Measurements from ENCODE around the gene ABHD6. TPM values are rescaled to one million over a fixed set of nuclear protein-coding genes. Genes with fewer than 3 reads are reported as not detected.
"Not testable (repeated sequence)": the region's sequence is repeated elsewhere in the genome, so short reads cannot be mapped to it uniquely, and the experiment has no call there.

ABHD6 gene
- total and polyA plus RNA-seq, 2 donors = 5.4 to 7.6 TPM

GRCh38 chr3:58273362-58273761 is 35.8 kb downstream of the ABHD6 start:
- not testable (repeated sequence) for H3K4me3 ChIP-seq (ENCODE audit: low read length in 2 of 2); H3K36me3 ChIP-seq (ENCODE audit: control insufficient read depth in 2 of 2, insufficient read depth in 2 of 2, low read length in 1 of 2); DNase-seq (ENCODE audit: low read depth in 6 of 9, low spot score in 9 of 9); H3K9me3 ChIP-seq (ENCODE audit: control insufficient read depth in 2 of 2, insufficient read depth in 1 of 2, low read length in 1 of 2); H3K4me1 ChIP-seq (ENCODE audit: control insufficient read depth in 2 of 2, insufficient read depth in 2 of 2, low read length in 2 of 2); H3K27me3 ChIP-seq (ENCODE audit: control insufficient read depth in 2 of 2, insufficient read depth in 1 of 2, low read length in 1 of 2); H3K27ac ChIP-seq (ENCODE audit: low read depth in 1 of 2, low read length in 1 of 2)
- 98% methylated on average over 3 of the region's 3 CpGs for WGBS

- Histone ChIP-seq H3K27ac (ENCODE audit: low read depth in 1 of 2, low read length in 1 of 2) (no peak overlapping the region), H3K36me3 (ENCODE audit: control insufficient read depth in 2 of 2, insufficient read depth in 2 of 2, low read length in 1 of 2) (peaks cover 0 to 3% of the 10 kb centered on the region in 2 donors), H3K27me3 (ENCODE audit: control insufficient read depth in 2 of 2, insufficient read depth in 1 of 2, low read length in 1 of 2) (no peaks in the 10 kb centered on the region), H3K4me1 (ENCODE audit: control insufficient read depth in 2 of 2, insufficient read depth in 2 of 2, low read length in 2 of 2) (no peaks in the 10 kb centered on the region), H3K4me3 (ENCODE audit: low read length in 2 of 2) (no peak overlapping the region), H3K9me3 (ENCODE audit: control insufficient read depth in 2 of 2, insufficient read depth in 1 of 2, low read length in 1 of 2) (no peaks in the 10 kb centered on the region)
- WGBS = 90% methylated on average over 3 of the region's 3 CpGs
- DNase-seq (ENCODE audit: low read depth in 6 of 9, low spot score in 9 of 9) = no peak
Observed at GRCh38 chr3:58274027-58274614, 36.5 kb downstream of the ABHD6 start.

GRCh38 chr3:58281069-58281468 is 43.5 kb downstream of the ABHD6 start:
- Histone ChIP-seq H3K4me1 (ENCODE audit: control insufficient read depth in 2 of 2, insufficient read depth in 2 of 2, low read length in 2 of 2) (no peaks in the 10 kb centered on the region), H3K36me3 (ENCODE audit: control insufficient read depth in 2 of 2, insufficient read depth in 2 of 2, low read length in 1 of 2) (peaks cover 0 to 2% of the 10 kb centered on the region in 2 donors), H3K4me3 (ENCODE audit: low read length in 2 of 2) (no peak overlapping the region), H3K27ac (ENCODE audit: low read depth in 1 of 2, low read length in 1 of 2) (no peak overlapping the region), H3K27me3 (ENCODE audit: control insufficient read depth in 2 of 2, insufficient read depth in 1 of 2, low read length in 1 of 2) (no peaks in the 10 kb centered on the region), H3K9me3 (ENCODE audit: control insufficient read depth in 2 of 2, insufficient read depth in 1 of 2, low read length in 1 of 2) (no peaks in the 10 kb centered on the region)
- 96% methylated on average over 7 of the region's 7 CpGs for WGBS
- no peak for DNase-seq (ENCODE audit: low read depth in 6 of 9, low spot score in 9 of 9)

- Histone ChIP-seq H3K4me3 (ENCODE audit: low read length in 2 of 2) (no peak overlapping the region), H3K27ac (ENCODE audit: low read depth in 1 of 2, low read length in 1 of 2) (no peak overlapping the region), H3K36me3 (ENCODE audit: control insufficient read depth in 2 of 2, insufficient read depth in 2 of 2, low read length in 1 of 2) (peaks cover 0 to 2% of the 10 kb centered on the region in 2 donors), H3K27me3 (ENCODE audit: control insufficient read depth in 2 of 2, insufficient read depth in 1 of 2, low read length in 1 of 2) (no peaks in the 10 kb centered on the region), H3K4me1 (ENCODE audit: control insufficient read depth in 2 of 2, insufficient read depth in 2 of 2, low read length in 2 of 2) (no peaks in the 10 kb centered on the region), H3K9me3 (ENCODE audit: control insufficient read depth in 2 of 2, insufficient read depth in 1 of 2, low read length in 1 of 2) (no peaks in the 10 kb centered on the region)
- WGBS = 96% methylated on average over 7 of the region's 7 CpGs
- no peak for DNase-seq (ENCODE audit: low read depth in 6 of 9, low spot score in 9 of 9)
Observed at GRCh38 chr3:58285334-58285733, 47.7 kb downstream of the ABHD6 start.

GRCh38 chr3:58287354-58287753 is 49.8 kb downstream of the ABHD6 start:
- 97% methylated on average over 6 of the region's 6 CpGs for WGBS
- no peaks in the 10 kb centered on the region for H3K9me3 ChIP-seq (ENCODE audit: control insufficient read depth in 2 of 2, insufficient read depth in 1 of 2, low read length in 1 of 2)
- DNase-seq (ENCODE audit: low read depth in 6 of 9, low spot score in 9 of 9) = no peak
- no peak overlapping the region for H3K4me3 ChIP-seq (ENCODE audit: low read length in 2 of 2)
- no peaks in the 10 kb centered on the region for H3K27me3 ChIP-seq (ENCODE audit: control insufficient read depth in 2 of 2, insufficient read depth in 1 of 2, low read length in 1 of 2)
- H3K4me1 ChIP-seq (ENCODE audit: control insufficient read depth in 2 of 2, insufficient read depth in 2 of 2, low read length in 2 of 2) = no peaks in the 10 kb centered on the region
- peaks cover 0 to 2% of the 10 kb centered on the region in 2 donors for H3K36me3 ChIP-seq (ENCODE audit: control insufficient read depth in 2 of 2, insufficient read depth in 2 of 2, low read length in 1 of 2)
- H3K27ac ChIP-seq (ENCODE audit: low read depth in 1 of 2, low read length in 1 of 2) = no peak overlapping the region

DNA sequence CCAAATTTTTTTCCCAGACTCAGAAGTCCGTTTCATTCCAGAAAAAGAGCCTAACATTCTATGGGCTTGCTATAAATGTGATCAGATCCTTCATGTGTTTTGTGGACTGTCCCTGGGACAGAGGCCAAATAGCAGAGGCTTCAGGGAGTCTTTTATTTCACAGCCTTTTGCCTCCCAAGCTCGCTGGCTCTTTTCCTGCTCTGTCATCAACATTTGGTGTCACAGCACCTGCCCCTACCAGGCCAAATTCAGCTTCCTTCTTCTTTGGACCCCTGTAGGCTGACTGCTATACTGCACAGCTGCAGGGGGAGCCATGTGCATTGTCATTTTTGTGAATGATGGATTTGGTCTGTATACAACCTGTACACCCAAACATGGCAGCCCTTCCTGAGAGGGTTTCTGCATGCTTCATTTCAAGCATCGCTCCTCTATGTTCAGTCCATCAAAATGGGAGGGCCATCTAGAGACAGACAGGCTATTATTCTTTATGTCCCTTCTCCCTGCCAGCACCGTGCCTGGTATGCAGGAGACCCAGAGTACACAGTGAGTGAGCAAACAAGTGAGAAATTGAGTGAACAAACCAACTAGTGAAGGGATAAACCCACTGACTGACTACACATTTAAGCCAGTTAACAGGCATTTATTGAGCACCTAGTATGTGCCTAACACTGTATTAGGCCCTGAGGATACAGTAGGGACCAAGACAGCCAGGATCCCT is 50.6 kb downstream of the ABHD6 start:
- 88% methylated on average over 4 of the region's 4 CpGs for WGBS

DNA sequence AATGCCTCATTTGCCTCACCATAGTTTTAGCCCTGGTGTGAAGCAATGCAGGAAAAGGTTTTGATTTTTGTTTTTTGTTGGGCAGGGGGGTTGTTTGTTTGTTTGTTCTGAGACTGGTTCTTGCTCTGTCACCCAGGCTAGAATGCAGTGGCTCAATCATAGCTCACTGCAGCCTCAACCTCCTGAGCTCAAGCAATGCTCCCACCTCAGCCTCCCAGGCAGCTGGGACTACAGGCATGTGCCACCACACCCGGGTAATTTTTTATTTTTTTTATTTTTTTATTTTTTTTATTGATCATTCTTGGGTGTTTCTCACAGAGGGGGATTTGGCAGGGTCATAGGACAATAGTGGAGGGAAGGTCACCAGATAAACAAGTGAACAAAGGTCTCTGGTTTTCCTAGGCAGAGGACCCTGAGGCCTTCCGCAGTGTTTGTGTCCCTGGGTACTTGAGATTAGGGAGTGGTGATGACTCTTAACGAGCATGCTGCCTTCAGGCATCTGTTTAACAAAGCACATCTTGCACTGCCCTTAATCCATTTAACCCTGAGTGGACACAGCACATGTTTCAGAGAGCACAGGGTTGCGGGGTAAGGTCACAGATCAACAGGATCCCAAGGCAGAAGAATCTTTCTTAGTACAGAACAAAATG is 51.5 kb downstream of the ABHD6 start:
- H3K4me3 ChIP-seq (ENCODE audit: low read length in 2 of 2); H3K27me3 ChIP-seq (ENCODE audit: control insufficient read depth in 2 of 2, insufficient read depth in 1 of 2, low read length in 1 of 2); H3K9me3 ChIP-seq (ENCODE audit: control insufficient read depth in 2 of 2, insufficient read depth in 1 of 2, low read length in 1 of 2); H3K4me1 ChIP-seq (ENCODE audit: control insufficient read depth in 2 of 2, insufficient read depth in 2 of 2, low read length in 2 of 2); H3K27ac ChIP-seq (ENCODE audit: low read depth in 1 of 2, low read length in 1 of 2); DNase-seq (ENCODE audit: low read depth in 6 of 9, low spot score in 9 of 9); H3K36me3 ChIP-seq (ENCODE audit: control insufficient read depth in 2 of 2, insufficient read depth in 2 of 2, low read length in 1 of 2): not testable (repeated sequence)
- 94% methylated on average over 3 of the region's 4 CpGs for WGBS

More for the DNA sequence above, 50.6 kb downstream of the ABHD6 start:
- Histone ChIP-seq H3K27me3 (ENCODE audit: control insufficient read depth in 2 of 2, insufficient read depth in 1 of 2, low read length in 1 of 2) (no peaks in the 10 kb centered on the region), H3K36me3 (ENCODE audit: control insufficient read depth in 2 of 2, insufficient read depth in 2 of 2, low read length in 1 of 2) (no peaks in the 10 kb centered on the region), H3K27ac (ENCODE audit: low read depth in 1 of 2, low read length in 1 of 2) (no peak overlapping the region), H3K4me1 (ENCODE audit: control insufficient read depth in 2 of 2, insufficient read depth in 2 of 2, low read length in 2 of 2) (no peaks in the 10 kb centered on the region), H3K9me3 (ENCODE audit: control insufficient read depth in 2 of 2, insufficient read depth in 1 of 2, low read length in 1 of 2) (no peaks in the 10 kb centered on the region), H3K4me3 (ENCODE audit: low read length in 2 of 2) (no peak overlapping the region)
- DNase-seq (ENCODE audit: low read depth in 6 of 9, low spot score in 9 of 9) = peak in 1 of 9 donors; percentile 21

DNA sequence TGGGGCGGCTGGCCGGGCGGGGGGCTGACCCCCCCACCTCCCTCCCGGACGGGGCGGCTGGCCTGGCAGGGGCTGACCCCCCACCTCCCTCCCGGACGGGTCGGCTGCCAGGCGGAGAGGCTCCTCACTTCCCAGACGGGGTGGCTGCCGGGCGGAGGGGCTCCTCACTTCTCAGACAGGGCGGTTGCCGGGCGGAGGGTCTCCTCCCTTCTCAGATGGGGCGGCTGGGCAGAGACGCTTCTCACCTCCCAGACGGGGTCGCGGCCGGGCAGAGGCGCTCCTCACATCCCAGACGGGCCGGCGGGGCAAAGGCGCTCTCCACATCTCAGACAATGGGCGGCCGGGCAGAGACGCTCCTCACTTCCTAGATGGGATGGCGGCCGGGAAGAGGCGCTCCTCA is 52.9 kb downstream of the ABHD6 start:
- H3K4me3 ChIP-seq (ENCODE audit: low read length in 2 of 2); H3K27me3 ChIP-seq (ENCODE audit: control insufficient read depth in 2 of 2, insufficient read depth in 1 of 2, low read length in 1 of 2); DNase-seq (ENCODE audit: low read depth in 6 of 9, low spot score in 9 of 9); H3K4me1 ChIP-seq (ENCODE audit: control insufficient read depth in 2 of 2, insufficient read depth in 2 of 2, low read length in 2 of 2); H3K27ac ChIP-seq (ENCODE audit: low read depth in 1 of 2, low read length in 1 of 2); H3K36me3 ChIP-seq (ENCODE audit: control insufficient read depth in 2 of 2, insufficient read depth in 2 of 2, low read length in 1 of 2); H3K9me3 ChIP-seq (ENCODE audit: control insufficient read depth in 2 of 2, insufficient read depth in 1 of 2, low read length in 1 of 2): not testable (repeated sequence)
- WGBS = 98% methylated on average over 19 of the region's 33 CpGs

DNA sequence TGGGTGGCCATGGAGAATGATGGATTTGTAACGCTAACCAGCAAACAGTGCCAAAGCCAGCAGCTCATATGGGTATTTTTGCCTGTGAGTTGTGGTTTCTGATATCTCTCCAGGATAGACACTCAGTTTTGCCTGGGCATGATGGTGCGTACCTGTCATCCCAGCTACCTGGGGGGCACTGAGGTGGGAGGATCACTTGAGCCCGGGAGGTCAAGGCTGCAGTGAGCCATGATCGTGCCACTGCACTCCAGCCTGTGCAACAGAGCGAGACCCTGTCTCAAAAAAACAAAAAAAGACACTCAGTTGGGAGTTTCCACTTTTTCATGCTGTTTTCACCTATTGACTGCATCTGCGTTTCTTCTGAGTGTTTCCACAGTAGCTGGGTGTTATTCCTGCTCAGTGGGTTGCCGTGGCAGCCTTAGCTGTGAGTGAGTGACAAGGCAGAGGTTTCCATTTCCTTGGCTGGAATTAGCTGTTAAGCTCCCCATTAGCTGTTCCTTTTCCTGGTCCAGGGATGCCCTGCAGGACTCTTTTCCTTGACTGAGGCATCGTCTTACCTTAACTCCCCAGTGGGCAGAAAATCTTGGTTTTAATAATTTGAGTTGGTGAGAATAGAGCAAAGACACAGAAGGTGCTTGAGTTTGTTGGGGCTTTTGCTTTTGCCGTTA is 54.2 kb downstream of the ABHD6 start:
- DNase-seq (ENCODE audit: low read depth in 6 of 9, low spot score in 9 of 9) = no peak
- 83% methylated on average over 9 of the region's 9 CpGs for WGBS
- Histone ChIP-seq H3K9me3 (ENCODE audit: control insufficient read depth in 2 of 2, insufficient read depth in 1 of 2, low read length in 1 of 2) (no peaks in the 10 kb centered on the region), H3K4me1 (ENCODE audit: control insufficient read depth in 2 of 2, insufficient read depth in 2 of 2, low read length in 2 of 2) (peaks cover 0 to 2% of the 10 kb centered on the region in 2 donors), H3K27ac (ENCODE audit: low read depth in 1 of 2, low read length in 1 of 2) (peak overlapping the region in 1 of 2 donors; percentile 41), H3K4me3 (ENCODE audit: low read length in 2 of 2) (no peak overlapping the region), H3K27me3 (ENCODE audit: control insufficient read depth in 2 of 2, insufficient read depth in 1 of 2, low read length in 1 of 2) (no peaks in the 10 kb centered on the region), H3K36me3 (ENCODE audit: control insufficient read depth in 2 of 2, insufficient read depth in 2 of 2, low read length in 1 of 2) (peaks cover 0 to 3% of the 10 kb centered on the region in 2 donors)

Data from thymus (tissue), 11 donors.